ENCODE data around the gene GNG2. TPM values are rescaled to one million over a fixed set of nuclear protein-coding genes. Genes with fewer than 3 reads are reported as not detected.

Gene GNG2
- total RNA-seq, 1 experiment from 2014 or later = 7.0 TPM

GRCh38 chr14:51862176-51862796, 1.9 kb downstream of the GNG2 start:
- H3K4me2 ChIP-seq (ENCODE audit: insufficient read depth, insufficient read length, low read length) = no peak overlapping the region
- no peaks in the 10 kb centered on the region for H4K20me1 ChIP-seq (ENCODE audit: control insufficient read depth, insufficient read depth, insufficient read length)
- no peak overlapping the region for H2BK15ac ChIP-seq (ENCODE audit: low read depth, low read length)
- no peak overlapping the region for H3K4ac ChIP-seq (ENCODE audit: low read depth, low read length)
- no peaks in the 10 kb centered on the region for H3K79me1 ChIP-seq (ENCODE audit: insufficient read depth, low read depth, low read length, poor library complexity, severe bottlenecking)
- H4K5ac ChIP-seq (ENCODE audit: insufficient read length, low read depth, low read length) = no peak overlapping the region
- peaks cover 7% of the 10 kb centered on the region; the same call in 1 of the 2 replicates for H3K4me1 ChIP-seq (ENCODE audit: insufficient read depth, low read length)
- H3K27ac ChIP-seq (ENCODE audit: insufficient read length, low read depth, low read length) = no peak overlapping the region
- H3K23ac ChIP-seq (ENCODE audit: insufficient read length, low read depth, low read length) = no peak overlapping the region
- no peak overlapping the region for H4K8ac ChIP-seq (replicated peaks; ENCODE audit: insufficient read length, low read depth, low read length)
- WGBS (ENCODE audit: extremely low coverage, insufficient read length, low lambda C conversion rate) = no CpG with 5 or more reads among the region's 5 CpGs
- no peaks in the 10 kb centered on the region for H3K36me3 Mint-ChIP-seq (ENCODE audit: insufficient read depth in 1 of 3, low read depth in 3 of 3)
- TF ChIP-seq CTCF (conservative IDR thresholded peaks at IDR 0.05) = no peak
- no peak overlapping the region for H3K18ac ChIP-seq (ENCODE audit: insufficient read length, low read depth, low read length)
- H4K91ac ChIP-seq (ENCODE audit: insufficient read length, low read depth, low read length) = no peak overlapping the region
- H3K27ac Mint-ChIP-seq = no peak overlapping the region
- H3K14ac ChIP-seq (ENCODE audit: insufficient read depth, low read length) = no peak overlapping the region
- H2BK20ac ChIP-seq (ENCODE audit: low read depth, low read length, poor library complexity, severe bottlenecking) = no peak overlapping the region
- no peak overlapping the region for H3K9ac ChIP-seq (ENCODE audit: extremely low read depth, insufficient read length, low read length)
- no peak overlapping the region for H2BK120ac ChIP-seq (ENCODE audit: low read depth, low read length, poor library complexity, severe bottlenecking)
- no peak overlapping the region for H2BK12ac ChIP-seq (ENCODE audit: insufficient read length, low read depth, low read length)
- peaks cover 38% of the 10 kb centered on the region for H3K27me3 Mint-ChIP-seq (ENCODE audit: low read depth)
- H3K27me3 ChIP-seq (ENCODE audit: insufficient read depth, low read length) = peaks cover 2% of the 10 kb centered on the region; the same call in 1 of the 2 replicates
- no peaks in the 10 kb centered on the region for H3K79me2 ChIP-seq (ENCODE audit: insufficient read depth, low read length)
- peaks cover 39 to 44% of the 10 kb centered on the region in 2 experiments for H3K4me1 Mint-ChIP-seq
- no peak overlapping the region for H3T11ph ChIP-seq (ENCODE audit: low read length)
- no peaks in the 10 kb centered on the region for H3K9me3 ChIP-seq (ENCODE audit: control insufficient read depth, low read depth, low read length)
- no peak overlapping the region for H3K56ac ChIP-seq (ENCODE audit: insufficient read length, low read depth, low read length)
- H2AK5ac ChIP-seq (ENCODE audit: insufficient read length, low read length) = no peak overlapping the region
- no peak overlapping the region for H2AFZ ChIP-seq (ENCODE audit: low read length)
- no peak overlapping the region for H2BK5ac ChIP-seq (ENCODE audit: insufficient read length, low read length)
- no peaks in the 10 kb centered on the region for H3K9me3 Mint-ChIP-seq
- H3K23me2 ChIP-seq (ENCODE audit: insufficient read length, low read depth, low read length, poor library complexity, severe bottlenecking) = peaks cover 5% of the 10 kb centered on the region
- DNase-seq = no peak
- H3K4me3 Mint-ChIP-seq = peak overlapping the region in 1 of 2 experiments; percentile 10; a peak in 2 of 5 replicates
